GM18861 (cell line): Measurements from ENCODE around the gene SNX5.

ENCODE experiments used
- ATAC-seq: cut with Tn5 transposase; IDR thresholded peaks from one replicate; pipeline ENCODE4 v1.9.1; 2021; ENCODE audit not compliant: unreplicated experiment

Gene SNX5

GRCh38 chr20:17968366-17969277, at the start of gene SNX5, which contains the start of gene MGME1:
Gene SNX5 (minus strand): TSS chr20:17968794. CDS start chr20:17968425, 369 bp downstream.
Gene MGME1 (plus strand): TSS chr20:17969018. CDS start chr20:17969860, 842 bp downstream.
- peak; percentile 66 for ATAC-seq

GRCh38 chr20:18018100-18018499, 49.5 kb upstream of the SNX5 start:
- ATAC-seq = no peak

- ATAC-seq = no peak
These were observed 48.2 kb upstream of the SNX5 start for GRCh38 chr20:18016772-18017171.

GRCh38 chr20:18014411-18014810, 45.8 kb upstream of the SNX5 start:
- ATAC-seq = no peak

GRCh38 chr20:18012901-18013300, 44.3 kb upstream of the SNX5 start:
- no peak for ATAC-seq

GRCh38 chr20:18011951-18012645, 43.5 kb upstream of the SNX5 start:
- no peak for ATAC-seq

- no peak for ATAC-seq
These were observed 42.9 kb upstream of the SNX5 start for GRCh38 chr20:18011482-18011881.

GRCh38 chr20:18009116-18009515, 40.5 kb upstream of the SNX5 start:
- ATAC-seq = no peak

- ATAC-seq = no peak
These were observed 39.1 kb upstream of the SNX5 start for GRCh38 chr20:18007534-18008292.

- ATAC-seq = no peak
These were observed 38.1 kb upstream of the SNX5 start for GRCh38 chr20:18006684-18007083.

GRCh38 chr20:18005990-18006364, 37.4 kb upstream of the SNX5 start:
- ATAC-seq = no peak

GRCh38 chr20:18005170-18005989, 36.8 kb upstream of the SNX5 start:
- peak; percentile 97 for ATAC-seq

GRCh38 chr20:18004384-18005031, 35.9 kb upstream of the SNX5 start:
- ATAC-seq = no peak

- ATAC-seq = no peak
These were observed 35.3 kb upstream of the SNX5 start for GRCh38 chr20:18003897-18004296.

GRCh38 chr20:18001131-18001921, 32.7 kb upstream of the SNX5 start:
- no peak for ATAC-seq

GRCh38 chr20:17999566-17999965, 31.0 kb upstream of the SNX5 start:
- ATAC-seq = no peak

- ATAC-seq = no peak
These were observed 29.9 kb upstream of the SNX5 start for GRCh38 chr20:17998446-17998845.

- ATAC-seq = no peak
These were observed 27.6 kb upstream of the SNX5 start for GRCh38 chr20:17995967-17996819.
